Epithelial cell of proximal tubule (primary cell): Measurements from ENCODE around the gene GRIA4. TPM values are rescaled to one million over a fixed set of nuclear protein-coding genes. Genes with fewer than 3 reads are reported as not detected.

Experiments
- DNase-seq: peaks from one replicate; pipeline ENCODE4 v3.0.0-alpha.2; 2011; ENCODE audit warnings: low read depth
- H3K4me3 ChIP-seq: 2 replicates; pipeline ENCODE4 v1.5.1; 2011; ENCODE audit warnings: low read depth, mild to moderate bottlenecking, low read length
- total RNA-seq: library from RNA; depleted of rRNA; stranded (reverse); fragments of >200 nt; gene quantifications from 2 replicates; pipeline ENCODE4 v1.2.3, GENCODE V29; 2015
- TF ChIP-seq, protein P1 (sequence below): conservative IDR thresholded peaks from 2 replicates; pipeline ENCODE4 v1.5.1; 2012; ENCODE audit warnings: low read depth, mild to moderate bottlenecking, low read length

GRIA4 gene
- total RNA-seq, 1 donor from 2014 or later: 0.69 TPM

GRCh38 chr11:105723269-105723668 lies 113.4 kb downstream of the GRIA4 start:
- no peak overlapping the region for H3K4me3 ChIP-seq
- TF ChIP-seq, protein P1, sequence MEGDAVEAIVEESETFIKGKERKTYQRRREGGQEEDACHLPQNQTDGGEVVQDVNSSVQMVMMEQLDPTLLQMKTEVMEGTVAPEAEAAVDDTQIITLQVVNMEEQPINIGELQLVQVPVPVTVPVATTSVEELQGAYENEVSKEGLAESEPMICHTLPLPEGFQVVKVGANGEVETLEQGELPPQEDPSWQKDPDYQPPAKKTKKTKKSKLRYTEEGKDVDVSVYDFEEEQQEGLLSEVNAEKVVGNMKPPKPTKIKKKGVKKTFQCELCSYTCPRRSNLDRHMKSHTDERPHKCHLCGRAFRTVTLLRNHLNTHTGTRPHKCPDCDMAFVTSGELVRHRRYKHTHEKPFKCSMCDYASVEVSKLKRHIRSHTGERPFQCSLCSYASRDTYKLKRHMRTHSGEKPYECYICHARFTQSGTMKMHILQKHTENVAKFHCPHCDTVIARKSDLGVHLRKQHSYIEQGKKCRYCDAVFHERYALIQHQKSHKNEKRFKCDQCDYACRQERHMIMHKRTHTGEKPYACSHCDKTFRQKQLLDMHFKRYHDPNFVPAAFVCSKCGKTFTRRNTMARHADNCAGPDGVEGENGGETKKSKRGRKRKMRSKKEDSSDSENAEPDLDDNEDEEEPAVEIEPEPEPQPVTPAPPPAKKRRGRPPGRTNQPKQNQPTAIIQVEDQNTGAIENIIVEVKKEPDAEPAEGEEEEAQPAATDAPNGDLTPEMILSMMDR: no peak
- no peak for DNase-seq

GRCh38 chr11:105732611-105733010 lies 122.7 kb downstream of the GRIA4 start:
- TF ChIP-seq, protein P1: no peak
- DNase-seq: peak; percentile 10
- H3K4me3 ChIP-seq: no peak overlapping the region

GRCh38 chr11:105734426-105734825 lies 124.6 kb downstream of the GRIA4 start:
- H3K4me3 ChIP-seq: no peak overlapping the region
- DNase-seq: no peak
- TF ChIP-seq, protein P1: no peak

DNA sequence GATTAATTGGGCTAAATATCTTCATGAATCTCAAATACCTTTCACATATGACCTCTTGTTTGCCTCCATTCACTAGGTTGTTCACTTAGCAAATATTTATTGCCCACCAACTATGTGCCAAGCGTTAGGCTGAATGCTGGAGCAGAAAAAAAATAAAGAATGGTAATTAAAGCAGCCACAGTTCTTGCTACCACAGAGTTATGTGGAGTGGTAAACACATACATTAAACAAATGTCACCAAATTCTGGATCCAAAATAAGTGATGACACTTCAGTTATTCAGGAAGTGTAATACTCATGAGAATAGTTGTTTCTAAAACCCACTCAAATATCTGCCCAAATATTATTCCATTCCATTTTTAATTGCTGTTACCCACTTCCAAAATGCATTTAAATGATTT lies 128.4 kb downstream of the GRIA4 start:
- TF ChIP-seq, protein P1: no peak
- no peak for DNase-seq

DNA sequence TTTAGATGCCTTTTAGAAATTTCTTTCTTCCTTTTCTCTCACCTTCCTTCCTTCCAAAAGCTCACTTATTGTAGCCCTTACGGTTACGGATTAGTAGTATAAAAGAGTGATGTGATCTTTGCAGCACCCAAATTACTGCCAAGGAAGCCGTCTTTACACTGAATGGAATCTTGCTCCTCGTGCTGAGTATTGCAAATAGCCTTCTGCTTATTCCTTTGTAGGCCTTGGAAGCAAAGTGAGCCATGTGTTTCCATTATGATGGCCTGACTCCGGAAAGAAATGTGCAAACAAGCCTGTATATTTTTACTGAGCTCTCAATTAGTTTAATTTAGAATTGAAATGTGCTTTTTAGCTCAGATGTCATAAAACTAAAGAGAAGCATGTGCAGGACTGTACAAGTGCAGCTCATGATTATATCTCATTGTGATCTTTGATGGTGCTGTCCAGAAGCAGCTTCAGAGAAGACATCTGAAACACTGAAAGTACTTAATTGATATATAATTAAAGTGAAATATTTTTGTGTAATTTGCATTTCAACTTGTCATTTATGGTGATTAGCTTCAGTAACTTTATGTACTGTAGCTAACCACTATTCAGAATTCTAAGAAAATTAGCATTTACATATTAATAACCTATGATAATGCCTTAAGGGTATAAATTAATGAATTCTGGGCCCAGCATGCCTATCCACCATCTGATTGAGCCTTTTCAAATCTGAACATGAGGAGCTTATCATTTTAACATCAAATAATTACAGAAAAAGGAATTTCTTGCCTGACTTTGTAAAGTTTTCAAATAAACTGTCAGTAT lies 129.3 kb downstream of the GRIA4 start:
- no peak for DNase-seq
- TF ChIP-seq, protein P1: no peak
- H3K4me3 ChIP-seq: no peak overlapping the region

More for the DNA sequence above, 128.4 kb downstream of the GRIA4 start:
- no peak overlapping the region for H3K4me3 ChIP-seq

DNA sequence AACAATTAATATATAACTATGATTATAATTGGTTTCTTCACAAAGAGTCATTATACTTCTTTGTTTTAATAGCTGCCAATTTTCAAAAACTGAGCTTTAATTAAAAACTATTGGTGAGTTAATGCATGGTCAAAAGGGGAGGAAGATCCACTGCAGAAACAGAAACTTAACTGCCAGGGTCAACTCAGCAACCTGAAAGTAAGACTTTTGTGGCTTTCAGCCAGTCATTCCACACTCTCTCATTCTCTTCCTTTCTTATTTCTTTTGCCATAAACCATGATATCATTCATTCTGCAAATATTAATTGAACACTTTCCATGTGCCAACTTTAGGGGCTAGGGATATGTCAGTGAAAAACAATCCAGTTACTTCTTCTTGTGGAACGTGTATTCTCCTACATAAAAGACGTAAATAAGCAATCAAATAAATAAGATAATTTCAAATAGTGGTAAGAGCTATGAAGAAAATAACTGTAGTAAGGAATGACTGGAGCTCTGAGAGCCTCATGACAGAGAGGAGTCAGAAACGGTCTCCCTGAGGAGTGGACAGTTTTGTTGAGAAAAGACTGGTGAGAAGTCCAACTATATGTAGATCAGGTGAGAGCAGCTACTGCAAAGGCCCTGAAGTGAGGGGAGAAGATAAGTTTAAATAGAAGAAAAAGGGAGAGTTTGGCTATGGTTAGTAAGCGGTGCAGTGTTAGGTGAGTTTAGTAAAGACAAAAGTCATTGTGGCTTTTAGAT lies 130.5 kb downstream of the GRIA4 start:
- H3K4me3 ChIP-seq: no peak overlapping the region
- TF ChIP-seq, protein P1: no peak
- DNase-seq: no peak
